ENCODE measurements around the gene SGIP1. TPM values are rescaled to one million over a fixed set of nuclear protein-coding genes. Genes with fewer than 3 reads are reported as not detected.
A peak's percentile ranks its signal among the peaks of the same experiment; 100 is the strongest.

SGIP1 gene
- total RNA-seq, 2 donors from 2014 or later: 1.0 to 2.4 TPM

- ATAC-seq (no peak), DNase-seq (no peak)
- intact Hi-C loops (cut with DNase I, micrococcal nuclease): no loop called here
Observed at GRCh38 chr1:66644331-66644730, 110.4 kb downstream of the SGIP1 start.

DNA sequence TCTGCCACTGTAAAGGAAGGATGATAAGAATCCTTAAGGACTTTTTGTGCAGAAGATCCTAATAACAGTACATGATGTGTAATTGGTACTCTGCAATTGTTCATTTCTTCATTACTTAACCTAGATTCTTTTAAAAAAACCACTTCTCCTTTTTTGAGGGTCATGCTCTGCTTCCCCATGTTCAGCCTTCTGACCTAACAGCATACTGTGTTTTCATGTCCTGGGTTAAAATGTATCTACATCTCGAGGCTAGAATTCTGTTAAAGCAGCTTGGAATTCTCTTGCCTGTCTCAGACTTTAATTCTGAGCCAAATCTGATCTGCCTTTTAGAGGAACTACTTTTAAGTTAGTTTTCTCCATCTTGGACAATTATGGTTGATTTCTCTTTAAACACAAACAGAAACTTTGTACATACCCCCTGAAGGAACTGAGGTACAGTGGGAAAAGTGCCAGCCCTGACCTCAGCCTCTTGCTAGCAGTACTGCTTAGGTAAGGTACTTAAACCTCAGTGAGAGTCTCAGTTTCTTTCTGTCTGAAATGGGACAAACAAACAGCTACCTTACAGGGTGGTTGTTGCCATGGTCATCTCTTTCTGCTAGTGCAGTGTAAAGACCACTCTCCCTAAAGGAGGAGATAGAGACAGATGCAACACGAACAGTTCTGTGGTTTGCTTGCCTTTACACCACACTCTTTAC is 115.1 kb downstream of the SGIP1 start:
- DNase-seq: peak in 1 of 2 donors; percentile 9
- intact Hi-C loops (cut with DNase I, micrococcal nuclease): no loop called here
- no peak for ATAC-seq

GRCh38 chr1:66652556-66652955 is 118.6 kb downstream of the SGIP1 start:
- DNase-seq (no peak), ATAC-seq (no peak)

GRCh38 chr1:66654643-66655042 is 120.7 kb downstream of the SGIP1 start:
- ATAC-seq (no peak), DNase-seq (no peak)
- intact Hi-C loops (cut with DNase I, micrococcal nuclease): no loop called here

More at GRCh38 chr1:66652556-66652955, 118.6 kb downstream of the SGIP1 start:
- intact Hi-C loops (cut with DNase I, micrococcal nuclease): no loop called here

DNA sequence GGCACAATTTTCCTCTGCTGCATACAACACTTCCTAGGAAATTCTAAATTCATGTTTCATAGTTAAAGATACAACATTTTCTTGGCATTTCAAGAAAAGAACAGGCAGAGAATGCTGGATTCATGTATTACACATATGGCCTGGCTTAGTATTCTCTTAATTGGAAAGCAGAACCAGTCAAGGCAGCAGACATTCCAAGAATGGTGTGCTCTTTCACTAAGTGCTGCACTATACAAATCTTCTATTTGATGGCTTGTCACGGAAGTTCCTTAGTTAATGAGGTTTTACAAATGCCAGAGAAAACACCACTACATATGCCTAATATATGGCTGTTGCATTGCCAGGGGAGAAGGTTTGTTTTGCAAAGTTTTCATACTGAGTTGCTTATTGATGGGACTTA is 137.5 kb downstream of the SGIP1 start:
- ATAC-seq: no peak
- intact Hi-C loops (cut with DNase I, micrococcal nuclease): no loop called here
- DNase-seq: no peak

DNA sequence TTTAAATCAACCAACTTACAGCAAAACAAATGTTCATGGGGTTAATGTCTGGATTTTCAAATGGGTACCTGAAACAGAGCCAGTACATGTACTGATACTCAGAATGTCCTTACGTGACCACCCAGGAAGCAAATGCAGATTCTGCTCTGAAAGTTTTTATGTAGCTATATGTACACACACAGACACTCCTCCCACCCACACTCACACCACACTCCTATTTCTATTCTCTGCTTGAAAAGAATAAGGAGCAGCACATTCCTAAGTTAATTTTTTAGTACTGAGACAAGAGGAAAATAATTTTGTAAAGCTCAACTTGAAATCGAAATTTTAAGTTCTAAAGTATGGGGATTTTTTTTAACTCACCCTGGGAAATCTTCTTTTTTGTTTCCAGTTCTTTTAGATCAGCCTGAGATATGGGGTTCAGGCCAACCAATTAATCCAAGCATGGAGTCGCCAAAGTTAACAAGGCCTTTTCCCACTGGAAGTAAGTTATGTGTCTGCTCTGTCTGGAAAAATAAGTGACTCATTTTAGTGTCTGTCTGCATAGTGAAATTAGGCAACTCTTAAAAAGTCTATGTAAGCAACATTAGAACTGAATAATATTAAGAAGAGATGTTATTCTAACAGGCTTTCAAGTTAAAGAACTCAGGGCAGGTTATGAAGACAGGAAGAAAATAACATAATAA is 142.8 kb downstream of the SGIP1 start:
- intact Hi-C loops (cut with DNase I, micrococcal nuclease): no loop called here
- ATAC-seq: no peak
- DNase-seq: no peak

GRCh38 chr1:66678146-66678545 is 144.2 kb downstream of the SGIP1 start:
- intact Hi-C loops (cut with DNase I, micrococcal nuclease): no loop called here
- ATAC-seq (no peak), DNase-seq (no peak)

- intact Hi-C loops (cut with DNase I, micrococcal nuclease): no loop called here
- DNase-seq (no peak), ATAC-seq (no peak)
Observed at GRCh38 chr1:66679140-66679539, 145.2 kb downstream of the SGIP1 start.

- intact Hi-C loops (cut with DNase I, micrococcal nuclease): no loop called here
- DNase-seq: no peak
- no peak for ATAC-seq
Observed at GRCh38 chr1:66681686-66682085, 147.7 kb downstream of the SGIP1 start.

DNA sequence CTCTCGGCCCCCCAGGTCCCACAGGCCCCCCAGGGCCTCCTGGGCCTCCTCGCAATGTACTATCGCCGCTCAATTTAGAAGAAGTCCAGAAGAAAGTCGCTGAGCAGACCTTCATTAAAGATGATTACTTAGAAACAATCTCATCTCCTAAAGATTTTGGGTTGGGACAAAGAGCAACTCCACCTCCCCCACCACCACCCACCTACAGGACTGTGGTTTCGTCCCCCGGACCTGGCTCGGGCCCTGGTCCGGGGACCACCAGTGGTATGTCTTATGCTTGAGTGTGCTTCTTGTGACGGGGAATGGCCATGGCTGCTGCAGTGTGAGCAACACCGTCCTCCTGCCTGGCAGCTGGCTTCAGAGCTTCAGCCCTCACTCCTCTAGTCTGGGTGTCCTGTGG is 148.2 kb downstream of the SGIP1 start:
- no peak for DNase-seq
- no peak for ATAC-seq
- intact Hi-C loops (cut with DNase I, micrococcal nuclease): no loop called here

- intact Hi-C loops (cut with DNase I, micrococcal nuclease): no loop called here
- ATAC-seq (no peak), DNase-seq (no peak)
Observed at GRCh38 chr1:66684353-66684752, 150.4 kb downstream of the SGIP1 start.

- intact Hi-C loops (cut with DNase I, micrococcal nuclease): no loop called here
- DNase-seq (no peak), ATAC-seq (no peak)
Observed at GRCh38 chr1:66685265-66685664, 151.3 kb downstream of the SGIP1 start.

DNA sequence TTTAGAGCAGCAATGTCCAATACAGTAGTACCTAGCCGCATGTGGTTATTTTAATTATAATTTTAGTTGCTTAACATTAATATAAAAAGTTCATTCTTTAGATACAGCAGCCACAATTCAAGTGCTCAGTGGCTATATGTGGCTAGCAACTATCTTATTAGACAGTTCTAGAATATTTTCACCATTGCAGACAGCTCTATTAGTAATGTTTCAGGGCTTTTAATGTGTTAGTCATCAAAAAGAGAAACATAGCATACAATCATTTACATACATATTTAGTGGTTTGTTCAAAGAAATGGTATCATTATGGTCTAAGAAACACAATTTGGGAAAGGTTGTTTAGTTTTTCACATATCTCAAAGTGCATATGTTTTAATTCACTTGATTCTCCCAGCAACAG is 151.7 kb downstream of the SGIP1 start:
- ATAC-seq (no peak), DNase-seq (no peak)
- intact Hi-C loops (cut with DNase I, micrococcal nuclease): no loop called here

DNA sequence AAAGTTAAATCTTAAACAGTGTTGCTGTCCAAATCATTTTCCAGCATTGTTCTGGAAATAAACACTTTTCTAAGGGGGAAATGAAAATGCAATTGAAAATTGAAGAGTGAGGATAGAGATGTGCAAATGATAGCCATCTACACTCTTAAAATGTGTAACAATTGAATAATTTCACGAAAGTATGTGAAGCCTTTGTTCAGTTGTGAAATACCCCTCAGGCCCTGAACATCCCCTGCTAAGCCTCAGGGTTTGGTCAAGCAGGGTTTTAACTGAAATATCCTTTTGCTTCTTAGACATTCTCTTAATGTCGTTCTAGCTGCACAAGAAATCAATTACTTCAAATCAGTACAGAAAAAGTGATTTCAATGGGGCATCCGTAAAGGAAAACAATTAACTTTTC is 152.5 kb downstream of the SGIP1 start:
- intact Hi-C loops (cut with DNase I, micrococcal nuclease): no loop called here
- ATAC-seq: no peak

DNA sequence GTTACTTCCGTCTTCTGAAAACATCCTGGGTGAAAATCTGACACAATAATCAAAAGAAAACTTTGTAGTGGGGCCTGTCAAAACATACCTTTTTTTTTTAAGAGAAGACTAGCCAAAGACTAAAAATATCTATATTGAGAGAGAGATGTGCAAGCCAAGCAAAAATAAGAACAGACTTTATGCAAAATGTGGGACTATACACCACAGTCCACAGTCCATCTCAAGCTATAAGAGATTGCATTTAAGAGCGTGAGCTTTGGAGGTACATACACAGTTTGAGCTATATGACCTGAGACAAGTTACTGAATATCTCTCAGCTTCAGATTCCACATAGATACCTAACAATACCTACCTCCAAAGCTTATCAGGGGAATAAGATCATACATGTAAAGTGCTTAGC is 153.4 kb downstream of the SGIP1 start:
- intact Hi-C loops (cut with DNase I, micrococcal nuclease): no loop called here
- no peak for ATAC-seq
- no peak for DNase-seq

More for the DNA sequence above, 152.5 kb downstream of the SGIP1 start:
- no peak for DNase-seq

GRCh38 chr1:66690666-66691381 is 156.9 kb downstream of the SGIP1 start:
- ATAC-seq (peak; percentile 40), DNase-seq (no peak)
- intact Hi-C loops (cut with DNase I, micrococcal nuclease): no loop called here

DNA sequence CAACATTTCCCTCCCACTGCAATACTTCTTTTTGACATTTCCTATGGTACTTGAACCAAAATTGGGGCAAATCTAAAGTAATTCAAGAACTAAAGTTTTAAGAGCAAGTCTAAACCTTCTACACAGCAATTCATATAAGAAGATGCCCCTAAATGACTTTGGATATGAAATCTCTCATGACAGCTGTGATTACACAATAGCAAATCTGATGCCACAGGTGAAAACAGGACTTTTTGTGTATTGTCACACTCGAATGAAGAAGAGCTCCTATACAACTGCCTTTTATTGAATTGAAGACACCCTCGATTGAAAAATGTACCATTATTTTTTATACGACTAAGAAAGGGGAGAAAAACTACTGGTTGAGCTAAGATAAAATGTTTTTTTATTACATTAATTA is 158.7 kb downstream of the SGIP1 start:
- no peak for DNase-seq
- no peak for ATAC-seq
- intact Hi-C loops (cut with DNase I, micrococcal nuclease): no loop called here

GRCh38 chr1:66693856-66694255 is 159.9 kb downstream of the SGIP1 start:
- ATAC-seq (no peak), DNase-seq (no peak)
- intact Hi-C loops (cut with DNase I, micrococcal nuclease): no loop called here

GRCh38 chr1:66695116-66695515 is 161.2 kb downstream of the SGIP1 start:
- ATAC-seq: no peak
- no peak for DNase-seq
- intact Hi-C loops (cut with DNase I, micrococcal nuclease): no loop called here

GRCh38 chr1:66696771-66697170 is 162.8 kb downstream of the SGIP1 start:
- ATAC-seq: no peak
- intact Hi-C loops (cut with DNase I, micrococcal nuclease): no loop called here
- no peak for DNase-seq

Measured in left colon (tissue), 2 donors.